Progenitor cell of endocrine pancreas (in vitro differentiated cells): Measurements from ENCODE around the gene SNED1. TPM values are rescaled to one million over a fixed set of nuclear protein-coding genes. Genes with fewer than 3 reads are reported as not detected.

Source experiments
- DNase-seq: peaks from one replicate; pipeline ENCODE4 v3.0.0; 2021; ENCODE audit warnings: low spot score; ENCODE audit not compliant: unreplicated experiment
- H3K27ac Mint-ChIP-seq: 2 replicates; pipeline ENCODE4 v1.8.0; 2021; ENCODE audit warnings: mild to moderate bottlenecking, moderate library complexity, mixed read lengths
- H3K27me3 Mint-ChIP-seq: 2 replicates; pipeline ENCODE4 v1.8.0; 2021; ENCODE audit warnings: mixed read lengths
- H3K36me3 Mint-ChIP-seq: 2 replicates; pipeline ENCODE4 v1.8.0; 2022; ENCODE audit warnings: mixed read lengths; ENCODE audit not compliant: insufficient read depth
- H3K4me1 Mint-ChIP-seq: 2 replicates; pipeline ENCODE4 v1.8.0; 2021; ENCODE audit warnings: low read depth, mixed read lengths
- H3K4me3 Mint-ChIP-seq: 2 replicates; pipeline ENCODE4 v1.8.0; 2021; ENCODE audit warnings: low read depth, mild to moderate bottlenecking, moderate library complexity, mixed read lengths
- H3K9me3 Mint-ChIP-seq: 2 replicates; pipeline ENCODE4 v1.8.0; 2021; ENCODE audit warnings: low read depth, mixed read lengths
- total RNA-seq: library from RNA; stranded (reverse); gene quantifications from 2 replicates; pipeline ENCODE4 v1.2.1, GENCODE V29; 2021
- TF ChIP-seq, protein P1 (sequence below): fragments of 200-600 bp; sonication (generic); IDR thresholded peaks from one replicate; pipeline ENCODE4 v1.5.0; 2021; ENCODE audit warnings: antibody characterized with exemption, mild to moderate bottlenecking; ENCODE audit not compliant: unreplicated experiment

SNED1 gene
- total RNA-seq, 1 donor from 2014 or later = 2.2 TPM

GRCh38 chr2:240983361-240983995 is 14.9 kb upstream of the SNED1 start:
- Mint-ChIP-seq H3K4me1 (no peaks in the 10 kb centered on the region), H3K36me3 (no peaks in the 10 kb centered on the region), H3K4me3 (no peak overlapping the region), H3K27me3 (peaks cover 26% of the 10 kb centered on the region), H3K9me3 (no peaks in the 10 kb centered on the region), H3K27ac (no peak overlapping the region)
- TF ChIP-seq, protein P1, sequence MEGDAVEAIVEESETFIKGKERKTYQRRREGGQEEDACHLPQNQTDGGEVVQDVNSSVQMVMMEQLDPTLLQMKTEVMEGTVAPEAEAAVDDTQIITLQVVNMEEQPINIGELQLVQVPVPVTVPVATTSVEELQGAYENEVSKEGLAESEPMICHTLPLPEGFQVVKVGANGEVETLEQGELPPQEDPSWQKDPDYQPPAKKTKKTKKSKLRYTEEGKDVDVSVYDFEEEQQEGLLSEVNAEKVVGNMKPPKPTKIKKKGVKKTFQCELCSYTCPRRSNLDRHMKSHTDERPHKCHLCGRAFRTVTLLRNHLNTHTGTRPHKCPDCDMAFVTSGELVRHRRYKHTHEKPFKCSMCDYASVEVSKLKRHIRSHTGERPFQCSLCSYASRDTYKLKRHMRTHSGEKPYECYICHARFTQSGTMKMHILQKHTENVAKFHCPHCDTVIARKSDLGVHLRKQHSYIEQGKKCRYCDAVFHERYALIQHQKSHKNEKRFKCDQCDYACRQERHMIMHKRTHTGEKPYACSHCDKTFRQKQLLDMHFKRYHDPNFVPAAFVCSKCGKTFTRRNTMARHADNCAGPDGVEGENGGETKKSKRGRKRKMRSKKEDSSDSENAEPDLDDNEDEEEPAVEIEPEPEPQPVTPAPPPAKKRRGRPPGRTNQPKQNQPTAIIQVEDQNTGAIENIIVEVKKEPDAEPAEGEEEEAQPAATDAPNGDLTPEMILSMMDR = peak; percentile 82
- peak; percentile 51 for DNase-seq

GRCh38 chr2:240983996-240984498 is 14.4 kb upstream of the SNED1 start:
- no peaks in the 10 kb centered on the region for H3K36me3 Mint-ChIP-seq
- no peaks in the 10 kb centered on the region for H3K4me1 Mint-ChIP-seq
- no peaks in the 10 kb centered on the region for H3K9me3 Mint-ChIP-seq
- H3K4me3 Mint-ChIP-seq = no peak overlapping the region
- TF ChIP-seq, protein P1 = no peak
- H3K27me3 Mint-ChIP-seq = peaks cover 26% of the 10 kb centered on the region
- H3K27ac Mint-ChIP-seq = no peak overlapping the region
- DNase-seq = no peak

DNA sequence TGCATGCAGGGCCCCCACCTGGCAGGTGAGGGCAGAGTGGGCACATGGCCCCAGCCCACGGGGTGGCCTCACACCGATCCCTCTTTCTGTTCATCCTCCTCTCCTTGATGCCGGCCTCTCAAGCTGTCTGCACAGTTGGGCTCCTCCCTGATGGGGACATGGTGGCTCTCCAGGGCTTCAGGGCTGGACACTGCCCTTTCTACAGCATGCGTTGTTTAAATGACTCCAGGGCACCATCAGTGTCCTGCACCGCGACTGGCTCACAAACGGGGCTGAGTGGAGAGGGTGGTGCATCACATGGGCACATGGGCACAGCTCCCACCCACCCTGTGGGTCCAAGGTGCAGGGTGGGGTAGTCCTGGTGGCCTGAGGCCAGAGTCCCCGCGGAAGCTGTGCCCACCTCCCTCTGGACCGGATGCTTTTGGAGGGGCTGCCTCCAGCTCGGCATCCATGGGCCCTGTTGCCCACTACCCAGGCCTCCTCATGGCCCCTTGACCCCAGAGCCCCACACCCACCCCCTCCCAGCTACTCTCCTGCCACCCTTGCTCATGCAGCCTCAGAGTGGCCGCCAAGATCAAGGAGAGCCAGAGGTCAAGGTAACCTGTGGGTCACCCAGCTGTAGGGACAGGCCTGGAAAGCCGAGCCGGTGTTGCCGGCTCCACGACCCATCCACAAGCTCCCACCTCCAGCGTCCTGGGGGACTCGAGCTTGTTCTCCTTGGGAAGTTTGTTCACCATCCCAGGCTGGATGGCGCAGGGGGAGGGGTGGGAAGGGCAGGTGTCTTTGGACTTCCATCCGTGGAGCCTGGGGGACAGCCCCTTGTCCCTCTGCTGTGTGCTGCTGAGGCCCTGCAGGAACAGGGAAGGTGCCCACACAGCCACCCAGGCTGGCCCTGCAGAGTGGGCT is 12.3 kb upstream of the SNED1 start:
- no peaks in the 10 kb centered on the region for H3K4me1 Mint-ChIP-seq

GRCh38 chr2:240986787-240987411 is 11.5 kb upstream of the SNED1 start:
- H3K27ac Mint-ChIP-seq = no peak overlapping the region
- H3K27me3 Mint-ChIP-seq = peaks cover 17% of the 10 kb centered on the region
- H3K36me3 Mint-ChIP-seq = no peaks in the 10 kb centered on the region
- H3K4me1 Mint-ChIP-seq = no peaks in the 10 kb centered on the region
- DNase-seq = no peak
- TF ChIP-seq, protein P1 = no peak
- H3K9me3 Mint-ChIP-seq = no peaks in the 10 kb centered on the region
- H3K4me3 Mint-ChIP-seq = no peak overlapping the region

More for the DNA sequence above, 12.3 kb upstream of the SNED1 start:
- Mint-ChIP-seq H3K27me3 (peaks cover 25% of the 10 kb centered on the region), H3K9me3 (no peaks in the 10 kb centered on the region), H3K36me3 (no peaks in the 10 kb centered on the region), H3K27ac (no peak overlapping the region), H3K4me3 (no peak overlapping the region)
- no peak for DNase-seq
- TF ChIP-seq, protein P1 = no peak

DNA sequence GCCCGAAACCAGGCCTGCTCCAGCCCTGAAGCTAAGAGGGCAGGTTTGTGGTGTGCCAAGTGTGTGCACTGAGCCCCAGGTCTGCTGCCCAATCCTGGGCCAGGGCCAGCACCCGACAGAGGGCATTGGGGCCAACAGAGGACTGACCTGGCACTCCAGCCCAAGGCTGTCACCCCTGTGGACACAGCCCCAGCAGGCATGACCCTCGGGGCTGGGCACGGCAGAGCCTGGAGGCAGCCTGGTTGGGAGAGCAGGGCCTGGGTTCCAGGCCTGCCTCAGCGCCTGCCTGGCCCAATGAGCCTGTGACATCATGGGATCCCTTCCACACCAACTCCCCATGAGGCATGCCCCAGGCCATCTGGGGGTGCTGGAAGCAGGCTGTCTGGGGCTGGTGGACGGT is 10.8 kb upstream of the SNED1 start:
- no peaks in the 10 kb centered on the region for H3K9me3 Mint-ChIP-seq
- TF ChIP-seq, protein P1 = no peak
- H3K4me3 Mint-ChIP-seq = no peak overlapping the region
- no peak for DNase-seq
- H3K27ac Mint-ChIP-seq = no peak overlapping the region
- peaks cover 17% of the 10 kb centered on the region for H3K27me3 Mint-ChIP-seq
- H3K36me3 Mint-ChIP-seq = no peaks in the 10 kb centered on the region
- no peaks in the 10 kb centered on the region for H3K4me1 Mint-ChIP-seq
